NOMO-1 treated with DMSO at 0.1 percent for 48 hours (cell line): ENCODE results near the gene CDC37L1.
"Not testable (repeated sequence)": the region's sequence is repeated elsewhere in the genome, so short reads cannot be mapped to it uniquely, and the experiment has no call there.

Experiments used
- DNase-seq: peaks from one replicate; lab custom pipeline; 2025; ENCODE audit not compliant: unreplicated experiment; lab: John Stamatoyannopoulos, UW

Gene CDC37L1

GRCh38 chr9:4750023-4750673, 70.8 kb downstream of the CDC37L1 start:
- DNase-seq = peak; percentile 34

GRCh38 chr9:4754530-4754929, 75.2 kb downstream of the CDC37L1 start:
- not testable (repeated sequence) for DNase-seq

GRCh38 chr9:4755026-4755609, 75.7 kb downstream of the CDC37L1 start:
- DNase-seq = no peak

- DNase-seq = no peak
Measured at GRCh38 chr9:4756420-4756819, 77.1 kb downstream of the CDC37L1 start.
